UCSD-AML1 (cell line): Measurements from ENCODE around the gene ENTREP3.

Source experiments
- DNase-seq: peaks from one replicate; lab custom pipeline; 2025; ENCODE audit not compliant: unreplicated experiment; lab: John Stamatoyannopoulos, UW

ENTREP3 gene

DNA sequence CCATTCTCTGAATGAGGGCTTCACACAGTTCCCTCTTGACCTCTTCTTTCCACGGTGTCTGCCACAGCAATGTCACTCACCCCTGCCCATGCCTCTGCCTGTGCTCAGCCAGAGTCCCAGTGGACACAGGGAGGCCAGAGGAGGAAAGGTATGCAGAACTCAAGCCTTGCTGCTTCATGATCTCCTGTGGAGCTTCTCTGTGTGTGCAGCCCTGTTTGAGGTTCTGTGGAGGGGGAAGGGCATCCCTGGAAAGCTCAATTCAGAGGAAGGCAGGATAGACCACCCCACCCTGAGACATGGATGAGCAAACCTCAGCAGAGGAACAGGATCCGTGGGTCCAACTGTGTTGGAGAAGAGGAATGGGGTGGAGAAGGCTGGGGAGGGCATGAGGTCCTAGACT is 24.0 kb upstream of the ENTREP3 start:
- DNase-seq = no peak

DNA sequence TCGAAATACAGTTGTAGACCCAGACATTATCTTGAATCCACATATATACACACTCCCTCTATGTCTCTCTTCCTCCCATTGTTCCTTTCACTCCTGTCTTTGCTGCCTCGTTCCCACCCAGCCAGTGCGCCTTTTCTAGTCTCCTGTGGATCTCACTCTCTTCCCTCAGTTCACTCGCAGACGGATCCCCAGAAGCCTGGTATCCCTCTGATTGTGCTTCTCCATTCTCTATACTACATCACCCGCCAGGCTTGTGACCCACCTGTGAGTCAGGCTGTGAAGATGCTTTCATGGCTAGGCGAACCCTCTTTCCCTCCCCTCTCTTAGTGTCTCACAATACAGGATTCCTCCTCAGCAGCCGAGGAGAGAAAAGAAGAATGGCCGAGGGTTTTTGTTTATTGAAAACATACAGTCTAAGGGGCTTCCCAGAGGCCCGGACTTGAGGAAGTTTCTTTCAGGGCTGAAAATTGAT is 23.4 kb upstream of the ENTREP3 start:
- no peak for DNase-seq

DNA sequence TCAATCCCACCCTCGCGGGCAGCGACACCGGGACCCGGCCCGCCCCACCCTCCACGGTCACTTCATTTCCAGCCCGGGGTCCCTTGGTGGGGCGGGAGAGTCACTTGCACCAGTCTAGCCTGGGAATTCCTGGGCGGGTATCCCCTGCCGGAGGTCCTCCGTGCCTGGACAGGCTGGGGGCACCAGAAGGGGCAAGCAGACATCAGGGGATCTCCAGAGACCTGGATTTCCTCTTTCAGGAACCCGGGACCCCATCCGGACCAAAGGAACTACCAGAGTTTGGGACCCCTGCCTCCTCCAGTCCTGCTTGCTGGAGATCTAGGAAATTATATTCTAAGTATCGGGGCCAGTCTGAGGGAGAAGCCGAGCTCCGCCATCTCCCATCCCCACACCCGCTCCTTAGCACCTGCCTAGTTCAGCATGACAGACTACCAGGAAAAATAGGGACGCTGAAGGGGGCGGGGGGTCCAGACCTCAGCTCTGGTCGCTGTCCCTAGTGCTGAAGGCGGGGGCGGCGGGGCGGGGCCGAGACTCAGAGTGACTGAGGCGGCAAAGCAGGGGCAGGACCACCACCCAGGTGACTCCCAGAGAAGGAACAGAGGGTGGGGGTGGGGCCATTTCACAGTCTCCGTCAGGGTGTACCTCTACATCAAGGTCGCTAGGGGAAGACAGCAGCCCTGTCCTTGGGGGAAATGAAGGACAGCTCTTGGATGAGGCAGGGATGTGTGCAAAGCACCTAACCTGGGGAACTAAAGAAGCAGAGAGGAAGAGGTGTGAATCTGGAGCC is 22.8 kb upstream of the ENTREP3 start:
- DNase-seq = peak; percentile 36

DNA sequence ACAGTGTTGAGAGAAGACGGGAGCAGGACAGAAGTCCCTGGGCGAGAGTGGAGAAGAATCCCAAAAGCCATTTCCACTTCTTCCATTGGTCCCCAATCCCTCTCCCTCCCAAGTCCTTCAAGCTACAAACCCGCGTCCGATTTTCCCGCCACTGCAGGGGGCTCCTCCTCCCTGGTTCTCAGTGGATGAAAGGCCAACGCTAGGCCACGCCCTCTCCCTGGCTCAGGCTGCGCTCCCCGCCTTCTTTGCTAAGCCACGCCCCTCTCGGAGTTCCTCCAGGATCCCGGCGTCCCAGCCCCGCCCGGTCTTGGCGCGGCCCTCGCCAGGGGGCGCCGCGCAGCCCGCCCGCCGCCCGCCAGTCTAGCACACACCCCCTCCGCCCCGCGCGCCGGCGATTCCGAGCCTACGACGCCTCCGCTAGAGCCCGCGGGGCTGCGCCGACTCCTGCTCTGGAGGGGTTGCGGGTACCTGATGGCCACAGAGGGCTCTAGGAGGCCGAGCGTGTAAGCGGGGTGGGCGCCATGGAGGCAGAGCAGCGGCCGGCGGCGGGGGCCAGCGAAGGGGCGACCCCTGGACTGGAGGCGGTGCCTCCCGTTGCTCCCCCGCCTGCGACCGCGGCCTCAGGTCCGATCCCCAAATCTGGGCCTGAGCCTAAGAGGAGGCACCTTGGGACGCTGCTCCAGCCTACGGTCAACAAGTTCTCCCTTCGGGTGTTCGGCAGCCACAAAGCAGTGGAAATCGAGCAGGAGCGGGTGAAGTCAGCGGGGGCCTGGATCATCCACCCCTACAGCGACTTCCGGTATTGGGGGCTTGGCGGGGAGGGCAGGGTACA is 22.0 kb upstream of the ENTREP3 start, which contains the start of gene HCN3:
HCN3 (plus strand) TSS at position 394 of the 832 bp plus-strand sequence; CDS start at position 522, 128 bp downstream.
- peak; percentile 96 for DNase-seq

DNA sequence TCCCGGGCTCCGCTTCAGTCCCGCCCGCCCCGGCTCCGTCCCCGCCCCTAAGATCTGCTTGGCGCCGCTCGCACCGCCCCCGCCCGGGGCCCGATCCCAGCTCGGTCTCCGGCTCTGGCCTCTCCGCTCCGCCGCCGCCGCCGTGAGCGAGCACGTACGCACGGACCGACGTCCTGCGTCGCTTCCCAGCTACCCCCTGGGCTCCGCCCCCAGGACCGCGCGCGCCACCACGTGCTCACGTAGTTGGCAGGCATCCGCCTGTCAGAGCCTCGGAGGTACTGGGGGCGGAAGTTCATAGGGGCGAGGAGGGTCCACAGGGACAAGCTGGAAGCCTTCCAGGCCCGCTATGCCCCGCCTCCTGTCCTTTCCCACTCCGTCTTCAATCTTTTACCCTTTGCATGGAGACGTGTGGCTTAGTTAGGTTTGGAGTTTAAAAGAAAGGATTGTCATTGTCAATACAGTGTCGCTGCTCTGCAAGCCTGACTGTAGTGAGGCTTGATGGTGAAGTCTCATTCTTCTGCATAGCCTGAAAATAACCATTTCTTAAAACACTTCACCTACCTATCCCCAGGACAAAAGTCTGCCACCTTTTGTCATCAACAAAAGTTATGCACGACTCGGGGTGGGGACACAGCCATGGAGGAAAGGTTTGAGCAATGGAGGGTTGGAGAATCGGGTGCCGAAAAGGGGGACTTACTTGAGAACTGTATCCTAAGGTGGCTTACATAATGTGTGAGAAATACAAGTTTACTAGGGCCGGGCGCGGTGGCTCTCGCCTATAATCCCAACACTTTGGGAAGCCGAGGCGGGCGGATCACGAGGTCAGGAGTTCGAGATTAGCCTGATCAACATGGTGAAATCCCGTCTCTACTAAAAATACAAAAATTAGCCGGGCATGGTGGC is 18.3 kb upstream of the ENTREP3 start, which contains the start of gene CLK2:
CLK2 (minus strand) TSS at position 162 of the 903 bp plus-strand sequence. CDS start 2,527 bp downstream, outside the sequence.
- peak; percentile 97 for DNase-seq

DNA sequence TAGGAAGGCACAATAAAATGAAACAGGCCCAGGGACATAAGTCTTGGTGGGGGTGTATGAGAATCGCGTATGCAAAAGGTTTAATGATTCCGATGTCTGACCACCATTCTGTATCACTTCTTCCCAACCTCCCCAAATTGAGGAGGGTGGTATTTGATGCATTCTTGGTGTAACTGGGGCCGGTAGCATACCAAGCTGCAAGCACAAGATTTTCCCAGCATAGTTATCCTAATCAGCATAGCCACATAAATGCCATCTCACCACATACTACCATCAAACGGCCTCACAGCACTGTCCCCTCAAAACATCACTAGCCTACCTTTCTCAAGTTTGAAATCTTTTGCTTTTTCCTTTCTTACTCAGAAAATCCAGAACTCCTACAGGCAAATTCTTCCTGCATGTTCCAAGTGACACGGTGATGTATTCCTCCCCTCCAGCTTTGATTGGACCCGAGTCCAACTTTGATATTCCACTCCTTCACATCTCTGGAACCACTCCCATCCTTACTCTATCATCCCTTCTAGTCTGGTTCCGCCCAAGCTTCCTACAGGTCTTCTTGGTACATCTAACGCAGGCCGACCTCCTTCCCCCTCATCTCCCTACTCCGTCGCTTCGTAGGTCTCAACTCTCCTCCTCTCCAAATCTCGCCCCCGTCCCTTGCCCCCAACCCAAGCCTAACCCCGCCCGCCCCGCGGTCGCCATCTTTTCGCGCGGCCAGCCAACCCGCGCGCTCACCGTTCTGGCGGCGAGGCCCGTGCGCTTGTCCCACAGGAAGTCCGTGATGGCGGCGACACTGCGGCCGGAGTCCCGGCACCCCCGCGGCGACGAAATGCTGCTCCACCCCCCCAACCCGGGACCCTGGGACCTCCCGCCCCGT is 17.4 kb upstream of the ENTREP3 start:
- DNase-seq = peak; percentile 79

DNA sequence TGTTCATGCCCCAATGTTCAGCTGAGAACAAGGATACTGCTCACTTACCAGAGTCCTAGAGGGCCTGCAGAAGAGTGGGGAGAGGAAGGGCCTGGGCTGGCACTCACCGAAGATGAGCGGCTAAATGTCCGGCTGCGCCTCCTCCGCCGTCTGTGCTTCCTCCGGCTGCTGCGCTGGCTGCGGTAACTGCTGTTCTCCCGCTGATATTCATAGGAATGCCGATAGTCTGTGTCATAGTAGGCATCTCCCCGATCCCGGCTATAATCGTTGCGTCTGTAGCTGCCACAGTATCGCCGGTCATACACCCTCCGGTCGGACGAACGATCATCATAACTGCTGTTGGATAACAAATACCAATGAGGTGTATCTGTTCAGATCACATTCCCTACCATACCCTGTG is 14.1 kb upstream of the ENTREP3 start:
- DNase-seq = no peak

DNA sequence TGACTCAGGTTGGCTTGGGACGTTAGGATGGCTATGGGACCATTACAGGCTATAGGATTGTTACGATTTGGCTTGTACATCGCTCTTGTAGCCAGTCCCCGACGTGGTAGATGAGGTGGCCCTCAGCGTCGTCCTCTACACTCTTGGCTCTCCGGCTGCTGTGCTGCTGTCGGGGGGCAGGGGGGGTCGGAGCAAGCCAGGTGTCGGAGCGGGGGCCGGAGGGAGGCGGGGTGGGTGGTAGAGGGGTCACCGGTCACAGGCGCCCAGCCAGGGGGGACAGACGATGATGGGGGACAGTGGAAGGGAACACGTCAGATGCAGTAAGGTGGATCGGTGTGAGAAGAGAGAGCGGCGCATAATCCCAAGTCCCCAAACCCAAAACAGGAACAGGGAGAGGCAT is 13.3 kb upstream of the ENTREP3 start:
- no peak for DNase-seq

DNA sequence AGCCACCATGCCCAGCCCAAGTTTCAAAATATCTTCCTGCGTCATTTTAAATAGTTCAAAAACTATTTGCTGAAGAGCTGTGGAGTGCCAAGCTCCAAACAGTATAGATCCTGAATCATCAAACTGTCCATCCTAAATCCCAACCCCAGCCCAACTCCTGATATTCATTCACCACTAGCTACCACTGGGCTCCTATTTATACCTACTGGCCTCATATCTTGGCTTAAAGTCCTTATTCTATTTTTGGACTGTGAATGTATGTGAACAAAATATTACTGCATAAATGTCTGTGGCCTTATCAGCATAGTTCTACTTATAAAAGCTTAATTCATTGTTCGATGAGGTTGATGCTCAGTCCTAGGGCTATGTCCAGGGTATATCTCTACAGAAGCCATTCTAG is 12.1 kb upstream of the ENTREP3 start:
- no peak for DNase-seq

DNA sequence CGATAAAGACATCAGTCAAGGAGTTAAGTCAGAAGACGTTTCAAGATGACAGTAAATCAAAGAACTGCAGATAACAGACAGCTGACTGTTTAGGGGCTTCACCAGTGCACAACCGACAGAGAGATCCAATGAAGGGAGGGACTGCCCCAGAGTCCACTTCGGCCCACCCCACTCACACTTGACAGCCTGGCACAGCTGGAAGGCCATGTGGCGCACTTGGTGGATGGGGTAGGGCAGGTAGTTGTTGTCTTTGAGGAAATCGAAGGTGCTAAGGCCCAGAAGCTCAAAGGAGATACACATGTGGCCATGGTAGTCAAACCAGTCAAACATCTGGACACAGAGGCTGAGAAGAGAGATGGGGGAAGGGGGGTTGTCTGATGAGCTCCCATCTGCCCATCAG is 11.3 kb upstream of the ENTREP3 start:
- no peak for DNase-seq

DNA sequence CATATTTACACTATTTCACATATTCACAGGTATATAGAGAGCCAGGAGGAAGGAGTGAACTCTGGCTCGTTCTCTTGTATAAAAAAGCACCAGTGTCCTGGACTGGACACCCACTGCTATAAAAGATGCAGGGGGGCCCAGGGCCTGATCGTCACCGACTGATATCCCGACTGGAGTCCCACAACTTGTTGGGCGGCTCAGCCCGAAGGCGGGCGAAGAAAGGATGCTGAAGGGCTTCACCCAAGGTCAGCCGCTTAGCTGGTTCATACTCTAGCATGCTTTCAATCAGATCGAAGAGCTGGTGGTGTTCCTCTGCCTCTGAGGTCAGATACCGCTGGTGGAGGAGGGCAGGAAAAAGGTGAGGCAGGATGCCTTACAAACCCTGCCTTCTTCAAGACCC is 7.8 kb upstream of the ENTREP3 start:
- no peak for DNase-seq

DNA sequence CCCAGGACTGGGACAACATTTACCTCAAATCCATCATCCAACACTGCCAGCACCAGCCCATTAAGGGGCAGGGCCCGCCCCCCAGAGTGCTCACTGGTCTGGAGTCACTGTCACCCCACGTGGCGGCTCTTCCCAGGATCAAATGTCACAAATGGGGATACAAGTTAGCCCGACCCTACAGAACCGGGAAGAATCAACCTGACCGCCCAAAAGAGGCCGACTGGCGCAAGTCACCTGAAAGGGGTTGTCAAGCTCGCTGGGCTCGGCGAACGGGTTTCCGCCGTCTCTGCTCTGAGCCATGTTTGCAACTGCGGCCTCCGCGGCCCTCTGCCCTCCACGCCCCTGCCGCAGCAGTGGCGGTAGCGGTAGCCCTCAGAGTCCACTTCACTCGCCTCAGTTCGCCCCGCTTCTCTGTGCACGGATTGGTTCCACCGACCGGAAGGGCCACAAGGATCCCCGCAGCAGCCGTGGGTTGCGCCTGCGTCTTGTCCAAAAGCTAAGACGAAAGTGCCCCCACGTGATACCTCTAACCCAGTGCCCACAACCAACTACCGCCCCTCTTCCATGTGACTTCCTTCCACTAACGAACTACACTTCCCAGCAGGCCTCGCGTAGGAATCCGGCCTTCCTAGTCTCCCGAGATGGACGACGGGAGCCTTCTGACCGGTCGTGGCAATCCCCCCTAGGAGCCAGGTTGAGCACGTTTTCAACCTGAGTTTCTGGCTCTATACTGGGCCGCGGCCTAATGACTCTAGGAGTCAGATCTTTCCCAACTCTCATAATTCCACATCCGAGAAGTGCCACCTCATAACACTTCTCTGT is 6.8 kb upstream of the ENTREP3 start, which contains the start of gene SCAMP3:
SCAMP3 (minus strand) TSS at position 509 of the 822 bp plus-strand sequence; CDS start at position 300, 209 bp downstream.
- DNase-seq = peak; percentile 93

DNA sequence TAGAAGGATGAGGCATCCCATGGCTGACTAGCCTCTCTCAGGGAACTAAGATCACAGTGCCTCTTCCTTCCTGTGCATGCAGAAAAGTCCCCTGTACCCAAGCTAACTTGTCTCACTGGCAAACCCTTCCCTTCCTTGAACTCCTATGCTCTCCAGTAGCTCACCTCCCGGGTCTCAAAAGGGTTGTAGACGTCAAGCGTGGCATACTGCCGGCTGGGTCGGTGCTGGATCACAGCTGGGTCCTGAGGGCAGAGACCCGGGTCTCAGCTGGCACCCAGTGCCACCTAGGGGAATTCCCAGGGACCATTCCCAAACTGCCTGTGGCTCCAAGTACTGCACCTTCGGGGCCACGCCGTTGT is 6.2 kb upstream of the ENTREP3 start:
- no peak for DNase-seq

DNA sequence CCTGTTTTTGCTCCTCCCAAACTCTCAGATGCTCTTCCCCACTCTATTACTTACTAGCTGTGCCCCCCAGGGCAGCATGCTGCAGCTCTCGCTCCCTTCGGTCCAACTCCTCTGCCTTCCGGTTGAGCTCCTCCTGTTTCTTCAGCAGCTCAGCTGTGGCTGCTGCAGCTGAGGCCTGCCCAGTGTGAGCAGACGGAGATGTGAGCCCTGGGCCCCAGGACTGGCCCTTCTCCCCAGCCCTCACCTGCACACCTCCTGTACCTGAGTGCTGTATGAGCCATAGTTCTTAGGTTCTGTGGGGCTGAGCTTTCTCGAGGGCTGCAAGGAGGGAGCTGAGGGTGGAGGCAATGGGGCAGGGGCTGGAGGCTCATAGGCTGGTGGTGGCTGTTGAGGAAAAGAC is 5.0 kb upstream of the ENTREP3 start:
- no peak for DNase-seq

DNA sequence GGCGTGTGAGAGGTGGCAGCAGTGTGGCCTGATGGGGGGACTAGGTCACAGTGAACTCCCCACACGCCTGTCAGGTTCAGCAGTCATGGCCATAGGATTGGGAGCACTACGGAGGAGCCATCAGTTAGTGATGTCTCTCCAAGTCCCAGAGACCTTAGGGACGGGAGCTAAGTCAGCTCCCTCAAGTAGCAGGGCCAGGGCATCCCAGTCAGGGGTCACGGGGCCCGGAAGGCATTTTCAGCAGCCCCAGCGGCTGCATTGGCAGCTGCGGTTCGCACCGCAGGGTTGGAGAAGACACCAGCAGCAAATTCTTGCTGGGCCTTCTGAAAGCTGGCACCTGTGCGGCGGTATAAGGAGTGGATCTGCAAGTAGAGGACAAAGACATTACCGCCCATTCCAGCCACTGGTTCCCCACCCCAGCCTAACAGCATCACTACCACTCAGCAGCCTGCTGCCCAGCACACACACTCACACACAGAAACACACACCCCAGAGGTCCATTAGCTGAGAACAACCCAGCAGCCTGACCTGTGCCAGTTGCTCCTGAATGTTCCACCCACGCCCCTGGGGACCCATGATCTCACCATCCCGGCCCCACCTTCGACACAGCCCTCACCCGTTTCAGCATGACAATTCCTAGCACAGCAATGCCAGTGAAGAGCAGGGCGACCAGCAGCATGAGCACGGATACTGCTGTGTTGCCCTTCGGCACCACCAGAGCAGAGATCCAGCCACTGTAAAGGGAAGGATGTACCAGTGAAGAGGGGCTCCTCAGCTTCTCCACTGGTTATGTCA is 972 bp upstream of the ENTREP3 start:
- DNase-seq = no peak

DNA sequence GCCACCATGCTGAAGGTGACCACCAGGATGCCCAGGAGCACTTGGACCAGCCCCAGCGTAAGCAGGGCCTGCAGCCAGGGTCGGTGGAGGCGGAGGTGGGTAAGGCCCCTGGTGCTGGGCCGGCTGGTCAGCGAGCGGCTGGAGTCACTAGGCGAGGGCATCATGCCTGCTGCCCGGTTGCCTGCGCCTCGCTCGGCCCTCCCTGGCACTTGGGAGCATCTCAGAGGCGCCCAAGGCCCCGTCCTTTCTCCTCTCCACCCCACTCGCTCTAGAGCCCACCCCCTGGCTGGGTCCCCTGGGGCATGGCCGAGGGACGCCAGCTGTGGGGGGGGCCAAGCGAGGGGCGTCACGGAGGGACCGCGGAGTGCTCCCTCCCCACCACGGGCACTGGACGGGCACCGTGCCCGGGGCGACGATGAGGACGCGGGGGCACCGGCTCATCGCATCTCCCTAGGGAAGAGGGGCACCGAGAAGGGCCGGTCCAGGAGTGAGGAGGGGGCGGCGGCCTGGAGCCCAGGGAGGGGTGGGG is 505 bp downstream of the ENTREP3 start:
- no peak for DNase-seq

DNA sequence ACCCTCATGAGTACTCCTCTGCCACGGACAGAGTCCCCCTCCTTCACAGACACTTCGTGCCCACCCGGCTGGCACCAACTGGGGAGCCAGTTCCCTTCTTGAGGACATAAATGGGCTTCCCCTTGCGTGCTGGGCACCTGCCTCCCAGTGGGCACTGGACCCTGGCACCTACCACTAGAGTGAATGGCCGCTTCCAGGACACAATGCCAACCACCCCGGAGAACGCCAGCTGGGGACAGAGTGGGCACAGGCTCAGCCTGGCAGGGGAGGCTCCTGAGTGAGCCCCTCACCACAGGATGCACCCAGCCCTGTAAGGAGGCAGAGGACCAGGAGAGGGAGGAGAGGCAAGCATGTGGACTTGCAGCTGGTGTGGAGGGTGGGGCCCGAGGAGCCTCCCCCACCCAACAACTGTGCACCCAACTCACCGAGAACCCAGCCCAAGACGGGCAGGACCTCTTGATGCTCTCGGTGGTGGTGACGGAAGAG is 1.0 kb downstream of the ENTREP3 start:
- no peak for DNase-seq

DNA sequence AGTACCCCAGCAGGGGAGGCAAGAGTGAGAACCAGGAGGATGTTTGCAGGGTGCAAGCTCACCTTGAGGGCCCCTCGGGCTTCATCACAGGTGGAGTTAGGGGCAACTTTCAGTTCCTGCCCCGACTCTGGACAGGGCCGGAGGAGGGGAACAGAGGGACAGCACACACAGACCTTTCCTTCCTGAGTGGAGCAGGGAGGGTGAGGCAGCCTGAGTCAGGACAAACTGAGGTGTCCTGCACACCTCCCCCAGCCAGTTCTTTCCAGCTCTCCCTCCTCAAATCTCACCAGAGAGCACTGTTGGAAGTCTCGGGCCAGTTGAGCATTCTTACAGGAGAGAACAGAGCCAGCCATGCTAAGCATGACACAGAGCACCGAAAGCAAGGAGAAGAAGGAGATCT is 1.5 kb downstream of the ENTREP3 start:
- no peak for DNase-seq
